Left lung (tissue), 10 donors: ENCODE data around the gene SHANK2. TPM values are rescaled to one million over a fixed set of nuclear protein-coding genes. Genes with fewer than 3 reads are reported as not detected.

Source experiments
- ATAC-seq: fragments of 200-7000 bp; cut with Tn5 transposase; one replicate; pipeline ENCODE4 v1.9.1; 2020; ENCODE audit warnings: moderate library complexity
- DNase-seq, 4 donors: peaks; one replicate each; pipeline ENCODE4 v3.0.0-alpha.2; 2013 to 2020
- H3K27ac ChIP-seq, 2 donors: fragments of 200-600 bp; sonication (generic) in 1 of 2; one replicate each; pipeline versions ENCODE4 v1.5.0 to v1.8.0; 2020 to 2021
- H3K27me3 ChIP-seq, 2 donors: fragments of 200-600 bp; sonication (generic) in 1 of 2; one replicate each; pipeline versions ENCODE4 v1.5.0 to v1.8.0; 2020 to 2021
- H3K36me3 ChIP-seq, 2 donors: fragments of 200-600 bp; sonication (generic) in 1 of 2; one replicate each; pipeline versions ENCODE4 v1.5.0 to v1.8.0; 2020 to 2021
- H3K4me1 ChIP-seq, 2 donors: fragments of 200-600 bp; one replicate each; pipeline ENCODE4 v1.8.0; 2021
- H3K4me3 ChIP-seq, 2 donors: fragments of 200-600 bp; sonication (generic) in 1 of 2; one replicate each; pipeline versions ENCODE4 v1.5.0 to v1.8.0; 2020 to 2021; ENCODE audit warnings: mild to moderate bottlenecking in 1 of 2
- H3K9me3 ChIP-seq, 2 donors: fragments of 200-600 bp; sonication (generic) in 1 of 2; one replicate each; pipeline versions ENCODE4 v1.5.0 to v1.8.0; 2020 to 2021
- intact Hi-C, 2 donors: fragments of 100-400 bp; cut with DNase I; formaldehyde crosslinking; loops; one replicate each; pipeline versions ENCODE4 v1.11.2 to v1.14.2; 2022
- polyA plus RNA-seq, 6 donors: library from polyadenylated mRNA; unstranded; fragments of 120-200 nt; gene quantifications; one replicate each; pipeline ENCODE4 v1.2.1, GENCODE V29; 2013; ENCODE audit not compliant: insufficient read length in 6 of 6
- total RNA-seq, 2 donors: library from RNA; stranded (reverse); fragmentation: NEBNext Ultra II Directional; extraction: Animal tissue kit (Norgen Biotek cat#: 25700); gene quantifications; one replicate each; pipeline ENCODE4 v1.2.1, GENCODE V29; 2021
- TF ChIP-seq, protein P1 (sequence below), 2 donors: fragments of 200-600 bp; sonication (generic) in 1 of 2; IDR thresholded peaks; one replicate each; pipeline versions ENCODE4 v1.5.0 to v1.8.0; 2021; ENCODE audit warnings: antibody characterized with exemption in 2 of 2
- donor health status: DM: no; HTN: yes; CAD: no.
- donor health status: DM: no; HTN: no; CAD: no.

Gene SHANK2
- total and polyA plus RNA-seq, 8 donors, result 22.0 to 44.0 (median 26.5) TPM

- TF ChIP-seq, protein P1, sequence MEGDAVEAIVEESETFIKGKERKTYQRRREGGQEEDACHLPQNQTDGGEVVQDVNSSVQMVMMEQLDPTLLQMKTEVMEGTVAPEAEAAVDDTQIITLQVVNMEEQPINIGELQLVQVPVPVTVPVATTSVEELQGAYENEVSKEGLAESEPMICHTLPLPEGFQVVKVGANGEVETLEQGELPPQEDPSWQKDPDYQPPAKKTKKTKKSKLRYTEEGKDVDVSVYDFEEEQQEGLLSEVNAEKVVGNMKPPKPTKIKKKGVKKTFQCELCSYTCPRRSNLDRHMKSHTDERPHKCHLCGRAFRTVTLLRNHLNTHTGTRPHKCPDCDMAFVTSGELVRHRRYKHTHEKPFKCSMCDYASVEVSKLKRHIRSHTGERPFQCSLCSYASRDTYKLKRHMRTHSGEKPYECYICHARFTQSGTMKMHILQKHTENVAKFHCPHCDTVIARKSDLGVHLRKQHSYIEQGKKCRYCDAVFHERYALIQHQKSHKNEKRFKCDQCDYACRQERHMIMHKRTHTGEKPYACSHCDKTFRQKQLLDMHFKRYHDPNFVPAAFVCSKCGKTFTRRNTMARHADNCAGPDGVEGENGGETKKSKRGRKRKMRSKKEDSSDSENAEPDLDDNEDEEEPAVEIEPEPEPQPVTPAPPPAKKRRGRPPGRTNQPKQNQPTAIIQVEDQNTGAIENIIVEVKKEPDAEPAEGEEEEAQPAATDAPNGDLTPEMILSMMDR (IDR thresholded peaks at IDR 0.05), result no peak
- Histone ChIP-seq H3K9me3 (no peaks in the 10 kb centered on the region), H3K27ac (no peak overlapping the region), H3K4me3 (no peak overlapping the region), H3K27me3 (peaks cover 11 to 33% of the 10 kb centered on the region in 2 donors), H3K4me1 (peaks cover 5 to 6% of the 10 kb centered on the region in 2 donors), H3K36me3 (no peaks in the 10 kb centered on the region)
- intact Hi-C loops, result no loop called here
- DNase-seq (no peak), ATAC-seq (no peak)
Observed at GRCh38 chr11:71245601-71246391, 6.6 kb downstream of the SHANK2 start.

DNA sequence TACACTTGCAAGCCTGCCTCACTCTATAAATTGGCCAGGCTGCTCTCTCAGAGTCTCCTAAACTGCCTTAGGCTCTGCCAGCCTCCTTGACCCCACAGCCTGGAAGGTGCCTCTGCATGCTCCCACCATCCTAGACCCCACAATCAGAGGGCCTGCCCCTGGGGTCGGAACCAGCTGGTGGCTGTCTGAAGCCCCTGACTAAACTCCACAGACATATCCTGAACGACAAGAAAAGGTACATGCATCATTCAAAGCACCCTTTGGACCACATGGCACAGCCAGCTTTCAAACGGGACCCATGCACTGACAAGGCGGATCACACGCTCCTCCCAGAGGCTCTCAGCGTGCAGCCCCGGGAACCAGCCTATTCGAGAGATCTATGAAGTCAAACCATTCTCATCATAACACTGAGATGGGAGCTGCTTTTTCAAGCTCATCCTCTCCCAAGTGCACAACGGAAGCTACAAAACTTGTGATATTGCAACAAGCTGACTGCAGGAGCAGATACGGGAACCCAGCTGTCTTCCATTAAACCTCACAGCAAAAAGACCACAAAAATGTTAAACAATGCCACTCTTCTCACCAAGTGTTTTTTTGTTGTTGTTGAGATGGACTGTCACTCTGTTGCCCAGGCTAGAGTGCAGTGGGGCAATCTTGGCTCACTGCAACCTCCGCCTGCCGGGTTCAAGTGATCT lies 8.1 kb downstream of the SHANK2 start:
- no peak overlapping the region for H3K4me3 ChIP-seq
- intact Hi-C loops, result no loop called here
- H3K27ac ChIP-seq, result no peak overlapping the region
- peaks cover 8% of the 10 kb centered on the region in 2 donors for H3K4me1 ChIP-seq
- TF ChIP-seq, protein P1 (IDR thresholded peaks at IDR 0.05), result no peak
- H3K36me3 ChIP-seq, result no peaks in the 10 kb centered on the region
- H3K9me3 ChIP-seq, result no peaks in the 10 kb centered on the region
- no peak for DNase-seq
- H3K27me3 ChIP-seq, result peaks cover 0 to 17% of the 10 kb centered on the region in 2 donors
- ATAC-seq, result no peak

DNA sequence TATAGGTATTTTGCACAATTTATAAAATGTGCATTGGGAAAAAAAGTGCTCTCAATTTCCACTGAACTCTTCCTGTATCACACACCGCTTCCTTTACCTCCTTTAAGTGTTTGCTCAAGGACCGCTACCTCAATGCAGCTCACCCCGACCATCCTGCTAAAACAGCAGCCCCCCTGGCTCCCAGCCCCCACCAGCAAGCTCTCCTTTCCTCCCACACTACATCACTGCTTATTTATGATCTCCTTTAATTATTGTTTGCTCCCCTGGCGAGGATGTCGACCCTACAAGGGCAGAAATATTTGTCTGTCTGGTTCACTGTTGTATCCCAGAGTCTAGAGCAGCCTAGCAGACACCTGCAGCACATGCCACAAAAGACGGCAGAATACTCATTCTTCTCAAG lies 10.0 kb downstream of the SHANK2 start:
- no peaks in the 10 kb centered on the region for H3K9me3 ChIP-seq
- TF ChIP-seq, protein P1 (IDR thresholded peaks at IDR 0.05), result no peak
- DNase-seq (no peak), ATAC-seq (no peak)
- no peak overlapping the region for H3K4me3 ChIP-seq
- intact Hi-C loops, result no loop called here
- H3K27ac ChIP-seq, result no peak overlapping the region
- H3K36me3 ChIP-seq, result no peaks in the 10 kb centered on the region
- peaks cover 8% of the 10 kb centered on the region in 2 donors for H3K4me1 ChIP-seq
- H3K27me3 ChIP-seq, result no peaks in the 10 kb centered on the region

DNA sequence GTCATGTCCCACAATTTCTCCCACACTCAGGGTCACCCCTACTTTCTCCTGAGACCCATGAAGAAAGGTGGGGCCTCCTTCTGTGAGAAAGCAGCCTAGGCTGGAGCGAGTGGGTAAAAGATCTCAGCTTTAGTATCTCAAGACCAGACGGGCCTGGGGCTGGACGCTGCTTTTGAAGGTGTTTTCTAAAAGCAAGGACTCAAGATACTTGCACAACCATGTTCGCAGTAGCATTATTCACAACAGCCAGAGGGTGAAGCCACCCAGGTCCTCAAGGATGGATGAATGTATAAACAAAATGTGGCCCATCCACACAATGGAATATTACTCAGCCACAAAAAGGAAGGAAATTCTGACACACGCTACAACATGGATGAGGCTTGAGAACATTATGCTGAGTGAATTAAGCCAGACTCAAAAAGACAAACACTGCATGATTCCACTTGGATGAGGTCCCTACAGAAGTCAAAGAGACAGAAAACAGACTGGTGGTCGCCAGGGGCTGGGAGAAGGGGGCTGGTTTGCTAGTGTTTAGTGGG lies 10.6 kb downstream of the SHANK2 start:
- TF ChIP-seq, protein P1 (IDR thresholded peaks at IDR 0.05), result no peak

More for the DNA sequence above, 10.6 kb downstream of the SHANK2 start:
- no peaks in the 10 kb centered on the region for H3K9me3 ChIP-seq
- H3K27me3 ChIP-seq, result no peaks in the 10 kb centered on the region
- H3K27ac ChIP-seq, result peak overlapping the region in 1 of 2 donors; percentile 68
- no peaks in the 10 kb centered on the region for H3K36me3 ChIP-seq
- intact Hi-C loops, result no loop called here
- peaks cover 8% of the 10 kb centered on the region in 2 donors for H3K4me1 ChIP-seq
- DNase-seq (no peak), ATAC-seq (no peak)
- no peak overlapping the region for H3K4me3 ChIP-seq
